Transverse colon (tissue), 4 donors: Measurements from ENCODE around the gene STK39. TPM values are rescaled to one million over a fixed set of nuclear protein-coding genes. Genes with fewer than 3 reads are reported as not detected.

Source experiments
- DNase-seq: peaks from one replicate; pipeline ENCODE4 v3.0.0-alpha.2; 2019
- H3K27ac ChIP-seq, 4 donors: fragments of 200-600 bp; sonication (generic); 2 replicates each; pipeline ENCODE4 v1.5.1; 2016 to 2018; ENCODE audit warnings: inconsistent platforms in 4 of 4
- H3K27me3 ChIP-seq: fragments of 200-600 bp; sonication (generic); 2 replicates; pipeline ENCODE4 v1.5.1; 2017; ENCODE audit warnings: inconsistent platforms
- H3K36me3 ChIP-seq, 4 donors: fragments of 200-600 bp; sonication (generic); 2 replicates each; pipeline ENCODE4 v1.5.1; 2017 to 2019; ENCODE audit warnings: inconsistent platforms in 4 of 4
- H3K4me1 ChIP-seq, 4 donors: fragments of 200-600 bp; sonication (generic); 2 replicates each; pipeline ENCODE4 v1.5.1; 2017 to 2020; ENCODE audit warnings: inconsistent platforms in 4 of 4
- H3K4me3 ChIP-seq, 4 donors: fragments of 200-600 bp; sonication (generic); 1 replicate in 1 of 4; 2 replicates in 3 of 4; pipeline versions ENCODE4 v1.5.1 to v1.6.1; 2017 to 2019; ENCODE audit warnings: inconsistent platforms in 4 of 4
- H3K9me3 ChIP-seq, 2 donors: fragments of 200-600 bp; sonication (generic); 2 replicates each; pipeline ENCODE4 v1.5.1; 2017 to 2019; ENCODE audit warnings: inconsistent platforms in 2 of 2
- EP300 ChIP-seq: sonication (generic); formaldehyde crosslinking; IDR thresholded peaks from one replicate; pipeline ENCODE4 v1.6.1; 2017; ENCODE audit warnings: antibody characterized with exemption, low read depth
- POLR2A ChIP-seq: fragments of 450-650 bp; IDR thresholded peaks from one replicate; pipeline ENCODE4 v1.6.1; 2016; ENCODE audit warnings: antibody characterized with exemption, mild to moderate bottlenecking, moderate library complexity
- POLR2AphosphoS5 ChIP-seq, 3 donors: sonication (generic); formaldehyde crosslinking; IDR thresholded peaks; one replicate each; pipeline ENCODE4 v1.6.1; 2016; ENCODE audit warnings: antibody characterized with exemption in 3 of 3
- WGBS, 2 donors: methylation state at CpG; one replicate each; pipeline ENCODE4 v1.1.5; 2018; ENCODE audit warnings: low coverage in 1 of 2; 5-methylcytosine and 5-hydroxymethylcytosine counted together
- in situ Hi-C, 4 donors: fragments of 200-750 bp; cut with MboI; loops; one replicate each; pipeline versions ENCODE4 v1.15.0 to v1.15.1; 2017; ENCODE audit warnings: low sequenced_read_pairs in 3 of 4, low pct_ligation_motif_present in 1 of 4, low pct_unique_long_range_greater_than_20kb in 1 of 4
- intact Hi-C: fragments of 100-400 bp; cut with DNase I; formaldehyde crosslinking; loops from one replicate; pipeline ENCODE4 v1.15.1; 2023; ENCODE audit warnings: low total_unique reads
- total RNA-seq, 4 donors: library from RNA; depleted of rRNA; stranded (reverse); fragments of >200 nt; gene quantifications; one replicate each; pipeline ENCODE4 v1.1.0, GENCODE V29; 2016
- TF ChIP-seq, protein P1 (sequence below), 5 experiments: fragments of 200-600 bp in 3 of 5; fragments of 450-650 bp in 2 of 5; sonication (generic) in 3 of 5; IDR thresholded peaks; 1 replicate in 2 of 5; 2 replicates in 3 of 5; pipeline ENCODE4 v1.5.1; 2016 to 2017; ENCODE audit warnings: antibody characterized with exemption in 5 of 5, inconsistent platforms in 3 of 5, mild to moderate bottlenecking in 2 of 5, moderate library complexity in 1 of 5

The STK39 gene
- total RNA-seq, 4 donors from 2014 or later, result 30.6 to 46.1 (median 36.7) TPM

DNA sequence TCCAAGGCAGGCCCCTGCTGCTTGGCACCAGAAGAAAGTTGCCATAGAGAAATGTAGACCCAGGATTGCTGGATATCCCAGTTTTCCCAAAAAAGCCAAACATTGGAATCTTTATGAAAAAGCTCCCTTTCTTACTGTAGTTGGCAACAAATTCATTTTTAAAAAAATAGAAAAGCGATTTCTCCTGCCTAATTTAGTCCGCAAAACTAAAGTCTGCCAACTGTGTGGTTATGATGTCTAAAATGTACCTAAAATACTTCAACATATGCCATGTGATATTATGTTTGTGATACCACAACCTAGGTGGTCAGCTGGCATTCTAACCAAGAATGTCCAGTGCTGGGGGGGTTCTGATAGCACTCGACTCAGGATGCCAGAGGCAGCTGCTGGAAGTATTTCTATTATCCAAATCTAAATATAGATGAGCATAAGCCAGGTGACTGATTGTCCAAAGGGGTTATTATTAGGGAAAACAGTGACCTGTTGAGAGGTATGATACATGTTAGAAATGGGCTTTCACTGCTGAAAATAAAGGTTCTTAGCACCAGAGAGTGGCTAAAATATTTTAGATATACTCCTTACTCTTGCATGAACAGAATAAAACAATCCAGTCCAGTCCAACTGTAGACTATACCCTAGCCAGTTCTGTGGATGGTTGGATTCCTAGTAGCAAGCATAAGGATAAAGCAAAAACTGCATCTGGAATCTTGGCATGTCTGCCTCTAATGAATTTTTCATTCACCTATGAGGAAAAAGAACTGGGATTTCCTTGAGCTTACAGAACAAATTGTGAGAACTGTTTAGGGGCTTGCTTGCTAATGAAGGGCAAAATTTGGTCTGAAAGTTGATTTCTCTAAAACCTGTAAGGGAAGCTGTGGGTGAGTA is 101.7 kb downstream of the STK39 start:
- no peak for DNase-seq
- no peaks in the 10 kb centered on the region for H3K27me3 ChIP-seq
- intact Hi-C loops (no loop called here), in situ Hi-C loops (loop anchor here in 1 of 4 donors (25.0 kb wide), 1 partner anchor 767 kb away; the partner anchor contains the start of gene G6PC2)
- H3K9me3 ChIP-seq, result no peaks in the 10 kb centered on the region
- no peak overlapping the region for H3K27ac ChIP-seq
- 93 to 100% methylated on average over 2 to 3 of the region's 3 CpGs for WGBS, 2 donors
- no peak overlapping the region for H3K4me3 ChIP-seq
- H3K4me1 ChIP-seq, result no peaks in the 10 kb centered on the region
- TF ChIP-seq EP300 (no peak), POLR2AphosphoS5 (IDR thresholded peaks at IDR 0.05) (no peak), POLR2A (no peak)
- TF ChIP-seq, protein P1, sequence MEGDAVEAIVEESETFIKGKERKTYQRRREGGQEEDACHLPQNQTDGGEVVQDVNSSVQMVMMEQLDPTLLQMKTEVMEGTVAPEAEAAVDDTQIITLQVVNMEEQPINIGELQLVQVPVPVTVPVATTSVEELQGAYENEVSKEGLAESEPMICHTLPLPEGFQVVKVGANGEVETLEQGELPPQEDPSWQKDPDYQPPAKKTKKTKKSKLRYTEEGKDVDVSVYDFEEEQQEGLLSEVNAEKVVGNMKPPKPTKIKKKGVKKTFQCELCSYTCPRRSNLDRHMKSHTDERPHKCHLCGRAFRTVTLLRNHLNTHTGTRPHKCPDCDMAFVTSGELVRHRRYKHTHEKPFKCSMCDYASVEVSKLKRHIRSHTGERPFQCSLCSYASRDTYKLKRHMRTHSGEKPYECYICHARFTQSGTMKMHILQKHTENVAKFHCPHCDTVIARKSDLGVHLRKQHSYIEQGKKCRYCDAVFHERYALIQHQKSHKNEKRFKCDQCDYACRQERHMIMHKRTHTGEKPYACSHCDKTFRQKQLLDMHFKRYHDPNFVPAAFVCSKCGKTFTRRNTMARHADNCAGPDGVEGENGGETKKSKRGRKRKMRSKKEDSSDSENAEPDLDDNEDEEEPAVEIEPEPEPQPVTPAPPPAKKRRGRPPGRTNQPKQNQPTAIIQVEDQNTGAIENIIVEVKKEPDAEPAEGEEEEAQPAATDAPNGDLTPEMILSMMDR (IDR thresholded peaks at IDR 0.05), result no peak
- peaks cover 0 to 2% (median 0%) of the 10 kb centered on the region in 4 donors for H3K36me3 ChIP-seq

DNA sequence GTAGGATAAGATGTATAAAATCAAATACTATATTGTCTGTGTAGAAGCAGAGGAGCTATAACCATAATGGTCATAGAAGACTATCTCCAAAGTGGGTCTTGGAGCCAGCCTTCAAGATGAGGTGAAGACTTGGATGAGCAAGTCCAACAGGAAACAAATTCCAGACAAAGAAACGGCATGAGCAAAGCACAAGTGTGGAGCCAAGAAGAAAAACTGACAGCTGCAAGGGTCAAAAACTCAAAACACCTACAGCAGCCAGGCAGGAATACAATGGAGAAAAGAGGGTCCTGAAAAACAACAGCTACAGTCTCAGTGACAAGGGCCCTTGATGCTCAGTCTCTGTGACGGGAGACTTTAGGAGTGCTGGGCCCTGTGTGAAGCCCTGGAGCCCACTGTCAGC is 102.4 kb downstream of the STK39 start:
- no peaks in the 10 kb centered on the region for H3K27me3 ChIP-seq
- in situ Hi-C loops, result loop anchor here in 1 of 4 donors (25.0 kb wide), 1 partner anchor 767 kb away; the partner anchor contains the start of gene G6PC2
- no peaks in the 10 kb centered on the region for H3K36me3 ChIP-seq
- H3K4me3 ChIP-seq, result no peak overlapping the region
- no peak for DNase-seq
- no peak overlapping the region for H3K27ac ChIP-seq
- H3K4me1 ChIP-seq, result no peaks in the 10 kb centered on the region
- TF ChIP-seq EP300 (no peak), POLR2A (no peak), POLR2AphosphoS5 (IDR thresholded peaks at IDR 0.05) (no peak)
- TF ChIP-seq, protein P1 (IDR thresholded peaks at IDR 0.05), result no peak
- 83 to 89% methylated on average over 1 to 2 of the region's 2 CpGs for WGBS, 2 donors
- H3K9me3 ChIP-seq, result no peaks in the 10 kb centered on the region
- intact Hi-C loops, result no loop called here

DNA sequence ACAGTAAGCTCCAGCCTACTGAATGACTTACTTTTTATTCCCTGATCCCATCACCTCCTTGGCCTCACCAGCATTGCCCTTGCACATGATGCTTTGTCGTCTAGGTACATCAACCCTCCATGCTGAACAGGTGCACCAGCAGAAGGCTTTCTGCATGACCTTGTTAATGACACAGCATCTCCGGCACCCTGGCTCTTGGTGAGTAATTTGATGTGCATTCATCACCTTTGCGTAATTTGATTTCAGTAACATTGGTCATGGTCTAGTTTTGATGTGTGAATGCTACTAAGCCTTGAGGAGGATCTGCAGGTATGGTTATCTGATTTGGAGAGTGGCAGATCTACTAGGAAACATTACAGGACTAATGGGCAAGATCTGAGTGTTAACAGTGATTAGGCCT is 103.6 kb downstream of the STK39 start:
- Histone ChIP-seq H3K9me3 (no peaks in the 10 kb centered on the region), H3K27me3 (no peaks in the 10 kb centered on the region), H3K36me3 (peaks cover 0 to 6% (median 0%) of the 10 kb centered on the region in 4 donors), H3K4me1 (no peaks in the 10 kb centered on the region), H3K27ac (no peak overlapping the region), H3K4me3 (no peak overlapping the region)
- TF ChIP-seq POLR2A, result no peak
- no peak for TF ChIP-seq POLR2AphosphoS5 (IDR thresholded peaks at IDR 0.05)
- TF ChIP-seq, protein P1 (IDR thresholded peaks at IDR 0.05), result no peak
- no peak for TF ChIP-seq EP300
- in situ Hi-C loops (loop anchor here in 1 of 4 donors (25.0 kb wide), 1 partner anchor 768 kb away; the partner anchor contains the start of gene G6PC2), intact Hi-C loops (no loop called here)
- no peak for DNase-seq
- 100% methylated on average over 3 of the region's 3 CpGs; no CpG with 5 or more reads in 1 of the 2 donors for WGBS, 2 donors

DNA sequence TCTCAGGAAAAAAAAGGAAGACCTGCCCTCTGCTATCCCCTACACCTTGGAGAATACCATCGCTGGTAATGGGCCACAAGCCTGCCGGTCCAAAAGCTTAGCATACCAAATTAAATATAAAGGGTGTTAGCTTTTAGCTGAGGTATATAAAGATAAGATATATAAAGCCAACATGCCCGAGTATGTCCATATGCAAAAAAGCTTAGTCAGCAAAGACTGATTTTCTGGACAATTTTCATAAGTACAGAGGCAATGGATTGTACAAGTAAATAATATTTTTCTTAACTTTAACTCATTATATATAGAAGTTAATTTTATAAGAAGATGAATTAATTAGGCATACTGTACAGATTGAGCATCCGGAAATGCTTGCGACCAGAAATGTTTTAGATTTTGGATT is 106.5 kb downstream of the STK39 start:
- H3K4me3 ChIP-seq, result no peak overlapping the region
- H3K27ac ChIP-seq, result no peak overlapping the region
- H3K4me1 ChIP-seq, result peaks cover 0 to 13% (median 0%) of the 10 kb centered on the region in 4 donors
- 96 to 100% methylated on average over 5 of the region's 5 CpGs for WGBS, 2 donors
- no peaks in the 10 kb centered on the region for H3K27me3 ChIP-seq
- no peaks in the 10 kb centered on the region for H3K9me3 ChIP-seq
- peaks cover 0 to 12% (median 0%) of the 10 kb centered on the region in 4 donors for H3K36me3 ChIP-seq
- in situ Hi-C loops, result loop anchor here in 1 of 4 donors (25.0 kb wide), 1 partner anchor 771 kb away; the partner anchor contains the start of gene G6PC2
- TF ChIP-seq POLR2AphosphoS5 (IDR thresholded peaks at IDR 0.05), result no peak
- DNase-seq, result no peak
- intact Hi-C loops, result no loop called here
